Measurements from ENCODE around the gene NUP210.

DNA sequence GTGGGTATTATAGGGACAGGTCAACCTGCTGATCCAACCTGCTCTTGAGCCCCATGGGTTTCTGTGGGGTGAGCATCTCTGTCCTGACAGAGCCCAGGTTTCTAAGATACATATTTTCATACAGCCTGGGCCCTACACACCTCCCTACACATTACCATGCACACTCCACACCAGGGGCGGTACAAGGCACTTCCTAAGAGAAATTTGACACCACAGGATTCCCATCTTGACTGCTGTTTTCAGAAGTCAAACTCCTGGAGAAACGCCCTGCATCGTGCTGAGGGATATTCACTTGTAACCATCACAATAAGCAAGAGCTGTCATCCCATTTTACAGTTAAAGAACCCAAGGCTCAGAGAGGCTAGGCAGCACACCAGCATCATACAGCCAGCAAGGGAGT lies 50.1 kb downstream of the NUP210 start:
- TF ChIP-seq RAD21 (IDR thresholded peaks at IDR 0.05) (no peak), SP1 (IDR thresholded peaks at IDR 0.05) (no peak), YY1 (IDR thresholded peaks at IDR 0.05) (no peak), RXRA (IDR thresholded peaks at IDR 0.05) (no peak), TAF1 (conservative IDR thresholded peaks at IDR 0.05) (no peak), GABPA (IDR thresholded peaks at IDR 0.05 in 1 of 2, conservative IDR thresholded peaks at IDR 0.05 in 1 of 2) (no peak), EGR1 (IDR thresholded peaks at IDR 0.05; ENCODE audit: low read depth in 2 of 2) (no peak), HNF4G (IDR thresholded peaks at IDR 0.05) (no peak)
- TF ChIP-seq, protein P1, sequence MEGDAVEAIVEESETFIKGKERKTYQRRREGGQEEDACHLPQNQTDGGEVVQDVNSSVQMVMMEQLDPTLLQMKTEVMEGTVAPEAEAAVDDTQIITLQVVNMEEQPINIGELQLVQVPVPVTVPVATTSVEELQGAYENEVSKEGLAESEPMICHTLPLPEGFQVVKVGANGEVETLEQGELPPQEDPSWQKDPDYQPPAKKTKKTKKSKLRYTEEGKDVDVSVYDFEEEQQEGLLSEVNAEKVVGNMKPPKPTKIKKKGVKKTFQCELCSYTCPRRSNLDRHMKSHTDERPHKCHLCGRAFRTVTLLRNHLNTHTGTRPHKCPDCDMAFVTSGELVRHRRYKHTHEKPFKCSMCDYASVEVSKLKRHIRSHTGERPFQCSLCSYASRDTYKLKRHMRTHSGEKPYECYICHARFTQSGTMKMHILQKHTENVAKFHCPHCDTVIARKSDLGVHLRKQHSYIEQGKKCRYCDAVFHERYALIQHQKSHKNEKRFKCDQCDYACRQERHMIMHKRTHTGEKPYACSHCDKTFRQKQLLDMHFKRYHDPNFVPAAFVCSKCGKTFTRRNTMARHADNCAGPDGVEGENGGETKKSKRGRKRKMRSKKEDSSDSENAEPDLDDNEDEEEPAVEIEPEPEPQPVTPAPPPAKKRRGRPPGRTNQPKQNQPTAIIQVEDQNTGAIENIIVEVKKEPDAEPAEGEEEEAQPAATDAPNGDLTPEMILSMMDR (IDR thresholded peaks at IDR 0.05; ENCODE audit: low read depth, low read length, missing input control): no peak
- TF ChIP-seq, protein P2, sequence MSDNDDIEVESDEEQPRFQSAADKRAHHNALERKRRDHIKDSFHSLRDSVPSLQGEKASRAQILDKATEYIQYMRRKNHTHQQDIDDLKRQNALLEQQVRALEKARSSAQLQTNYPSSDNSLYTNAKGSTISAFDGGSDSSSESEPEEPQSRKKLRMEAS (IDR thresholded peaks at IDR 0.05): no peak
- TF ChIP-seq, protein P3, sequence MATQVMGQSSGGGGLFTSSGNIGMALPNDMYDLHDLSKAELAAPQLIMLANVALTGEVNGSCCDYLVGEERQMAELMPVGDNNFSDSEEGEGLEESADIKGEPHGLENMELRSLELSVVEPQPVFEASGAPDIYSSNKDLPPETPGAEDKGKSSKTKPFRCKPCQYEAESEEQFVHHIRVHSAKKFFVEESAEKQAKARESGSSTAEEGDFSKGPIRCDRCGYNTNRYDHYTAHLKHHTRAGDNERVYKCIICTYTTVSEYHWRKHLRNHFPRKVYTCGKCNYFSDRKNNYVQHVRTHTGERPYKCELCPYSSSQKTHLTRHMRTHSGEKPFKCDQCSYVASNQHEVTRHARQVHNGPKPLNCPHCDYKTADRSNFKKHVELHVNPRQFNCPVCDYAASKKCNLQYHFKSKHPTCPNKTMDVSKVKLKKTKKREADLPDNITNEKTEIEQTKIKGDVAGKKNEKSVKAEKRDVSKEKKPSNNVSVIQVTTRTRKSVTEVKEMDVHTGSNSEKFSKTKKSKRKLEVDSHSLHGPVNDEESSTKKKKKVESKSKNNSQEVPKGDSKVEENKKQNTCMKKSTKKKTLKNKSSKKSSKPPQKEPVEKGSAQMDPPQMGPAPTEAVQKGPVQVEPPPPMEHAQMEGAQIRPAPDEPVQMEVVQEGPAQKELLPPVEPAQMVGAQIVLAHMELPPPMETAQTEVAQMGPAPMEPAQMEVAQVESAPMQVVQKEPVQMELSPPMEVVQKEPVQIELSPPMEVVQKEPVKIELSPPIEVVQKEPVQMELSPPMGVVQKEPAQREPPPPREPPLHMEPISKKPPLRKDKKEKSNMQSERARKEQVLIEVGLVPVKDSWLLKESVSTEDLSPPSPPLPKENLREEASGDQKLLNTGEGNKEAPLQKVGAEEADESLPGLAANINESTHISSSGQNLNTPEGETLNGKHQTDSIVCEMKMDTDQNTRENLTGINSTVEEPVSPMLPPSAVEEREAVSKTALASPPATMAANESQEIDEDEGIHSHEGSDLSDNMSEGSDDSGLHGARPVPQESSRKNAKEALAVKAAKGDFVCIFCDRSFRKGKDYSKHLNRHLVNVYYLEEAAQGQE (IDR thresholded peaks at IDR 0.05): no peak
- TF ChIP-seq, protein P4, sequence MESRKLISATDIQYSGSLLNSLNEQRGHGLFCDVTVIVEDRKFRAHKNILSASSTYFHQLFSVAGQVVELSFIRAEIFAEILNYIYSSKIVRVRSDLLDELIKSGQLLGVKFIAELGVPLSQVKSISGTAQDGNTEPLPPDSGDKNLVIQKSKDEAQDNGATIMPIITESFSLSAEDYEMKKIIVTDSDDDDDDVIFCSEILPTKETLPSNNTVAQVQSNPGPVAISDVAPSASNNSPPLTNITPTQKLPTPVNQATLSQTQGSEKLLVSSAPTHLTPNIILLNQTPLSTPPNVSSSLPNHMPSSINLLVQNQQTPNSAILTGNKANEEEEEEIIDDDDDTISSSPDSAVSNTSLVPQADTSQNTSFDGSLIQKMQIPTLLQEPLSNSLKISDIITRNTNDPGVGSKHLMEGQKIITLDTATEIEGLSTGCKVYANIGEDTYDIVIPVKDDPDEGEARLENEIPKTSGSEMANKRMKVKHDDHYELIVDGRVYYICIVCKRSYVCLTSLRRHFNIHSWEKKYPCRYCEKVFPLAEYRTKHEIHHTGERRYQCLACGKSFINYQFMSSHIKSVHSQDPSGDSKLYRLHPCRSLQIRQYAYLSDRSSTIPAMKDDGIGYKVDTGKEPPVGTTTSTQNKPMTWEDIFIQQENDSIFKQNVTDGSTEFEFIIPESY (IDR thresholded peaks at IDR 0.05): no peak
- TF ChIP-seq, protein P5, sequence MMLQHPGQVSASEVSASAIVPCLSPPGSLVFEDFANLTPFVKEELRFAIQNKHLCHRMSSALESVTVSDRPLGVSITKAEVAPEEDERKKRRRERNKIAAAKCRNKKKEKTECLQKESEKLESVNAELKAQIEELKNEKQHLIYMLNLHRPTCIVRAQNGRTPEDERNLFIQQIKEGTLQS (IDR thresholded peaks at IDR 0.05): no peak

Data from liver (tissue), 3 donors.